ENCODE data around the gene CASP10. TPM values are rescaled to one million over a fixed set of nuclear protein-coding genes. Genes with fewer than 3 reads are reported as not detected.

The CASP10 gene
- total and polyA plus RNA-seq, 9 of the 15 experiments (the other 6 are each of a cell fraction or from before 2014, with no cell fraction given) = 7.1 to 20.4 (median 10.8) TPM

DNA sequence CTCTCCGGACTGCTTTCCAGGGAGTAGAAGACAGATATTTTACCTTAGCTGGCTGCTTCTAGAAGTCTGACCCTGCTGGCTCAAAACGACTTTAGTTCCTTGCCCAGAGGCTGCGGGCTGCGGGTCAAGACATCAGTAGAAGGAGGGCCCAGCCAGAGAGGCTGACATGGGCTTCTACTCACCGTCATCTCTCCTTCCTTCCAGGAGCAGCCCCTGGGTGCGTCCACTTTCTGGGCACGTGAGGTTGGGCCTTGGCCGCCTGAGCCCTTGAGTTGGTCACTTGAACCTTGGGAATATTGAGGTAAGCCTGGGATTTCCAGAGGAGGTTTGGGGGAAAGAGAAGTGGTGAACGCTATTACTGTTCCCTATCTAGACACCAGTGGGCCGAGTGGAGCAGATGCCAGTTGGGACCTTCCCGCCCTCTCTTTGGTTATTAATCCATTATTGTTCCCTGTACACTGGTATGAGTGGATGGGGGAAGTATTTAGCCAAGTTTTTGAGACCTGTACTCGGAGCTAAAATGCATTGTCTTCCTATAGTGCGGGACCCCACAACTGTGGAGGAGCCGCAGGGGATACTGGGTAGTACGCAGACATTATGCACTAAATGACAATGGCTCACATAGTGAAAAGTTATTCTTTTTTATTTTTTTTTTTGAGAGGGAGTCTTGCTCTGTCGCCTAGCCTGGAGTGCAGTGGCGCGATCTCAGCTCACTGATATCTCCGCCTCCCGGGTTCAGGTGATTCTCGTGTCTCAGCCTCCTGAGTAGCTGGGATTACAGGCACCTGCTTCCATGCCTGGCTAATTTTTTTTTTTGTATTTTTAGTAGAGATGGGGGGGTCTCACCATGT is 51.1 kb downstream of the CASP10 start:
- Histone ChIP-seq H2AFZ (ENCODE audit: low read depth, low read length) (peak overlapping the region; percentile 93), H3K4me1 (replicated peaks in 1 of 2; ENCODE audit: control insufficient read depth in 2 of 2, insufficient read depth in 2 of 2, low read length in 2 of 2) (peaks cover under 1 to 5% of the 10 kb centered on the region in 2 experiments; a peak in 2 of 5 replicates), H3K9ac (ENCODE audit: insufficient read depth in 1 of 2, low read depth in 2 of 2, low read length in 2 of 2) (peak overlapping the region; percentile 76 to 93), H3K9me3 (replicated peaks; ENCODE audit: control insufficient read depth, insufficient read depth, low read depth, low read length) (no peaks in the 10 kb centered on the region), H3K36me3 (ENCODE audit: control insufficient read depth, insufficient read depth, low read length) (peaks cover 11% of the 10 kb centered on the region; the same call in 2 of the 3 replicates), H3K4me3 (peak overlapping the region; percentile 62), H3K27me3 (ENCODE audit: control insufficient read depth in 2 of 2, insufficient read depth in 2 of 2, low read length in 2 of 2) (no peaks in the 10 kb centered on the region), H3K79me2 (ENCODE audit: control insufficient read depth, insufficient read depth, low read length) (peaks cover 43% of the 10 kb centered on the region), H3K9me1 (ENCODE audit: control insufficient read depth, insufficient read depth, low read length) (no peaks in the 10 kb centered on the region), H4K20me1 (replicated peaks; ENCODE audit: control insufficient read depth, insufficient read depth, low read length) (no peaks in the 10 kb centered on the region), H3K27ac (ENCODE audit: extremely low read depth, low read depth, low read length) (peak overlapping the region; percentile 80), H3K4me2 (ENCODE audit: insufficient read depth, low read length) (peak overlapping the region; percentile 87)
- TF ChIP-seq SIN3B (IDR thresholded peaks at IDR 0.05; ENCODE audit: low read depth) = no peak
- TF ChIP-seq BHLHE40 (IDR thresholded peaks at IDR 0.05; ENCODE audit: low read length) = peak; percentile 69
- no peak for TF ChIP-seq NBN (IDR thresholded peaks at IDR 0.05; ENCODE audit: low read depth)
- TF ChIP-seq, protein P1, sequence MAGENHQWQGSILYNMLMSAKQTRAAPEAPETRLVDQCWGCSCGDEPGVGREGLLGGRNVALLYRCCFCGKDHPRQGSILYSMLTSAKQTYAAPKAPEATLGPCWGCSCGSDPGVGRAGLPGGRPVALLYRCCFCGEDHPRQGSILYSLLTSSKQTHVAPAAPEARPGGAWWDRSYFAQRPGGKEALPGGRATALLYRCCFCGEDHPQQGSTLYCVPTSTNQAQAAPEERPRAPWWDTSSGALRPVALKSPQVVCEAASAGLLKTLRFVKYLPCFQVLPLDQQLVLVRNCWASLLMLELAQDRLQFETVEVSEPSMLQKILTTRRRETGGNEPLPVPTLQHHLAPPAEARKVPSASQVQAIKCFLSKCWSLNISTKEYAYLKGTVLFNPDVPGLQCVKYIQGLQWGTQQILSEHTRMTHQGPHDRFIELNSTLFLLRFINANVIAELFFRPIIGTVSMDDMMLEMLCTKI (IDR thresholded peaks at IDR 0.05; ENCODE audit: partially characterized antibody) = no peak
- no peak for TF ChIP-seq PURB (CRISPR knock-in tag; IDR thresholded peaks at IDR 0.05; ENCODE audit: low read depth)
- TF ChIP-seq E2F3 (CRISPR knock-in tag; IDR thresholded peaks at IDR 0.05) = no peak
- TF ChIP-seq KDM5B (IDR thresholded peaks at IDR 0.05; ENCODE audit: insufficient replicate concordance, low read depth, low read length) = peak; percentile 3
- TF ChIP-seq, protein P2, sequence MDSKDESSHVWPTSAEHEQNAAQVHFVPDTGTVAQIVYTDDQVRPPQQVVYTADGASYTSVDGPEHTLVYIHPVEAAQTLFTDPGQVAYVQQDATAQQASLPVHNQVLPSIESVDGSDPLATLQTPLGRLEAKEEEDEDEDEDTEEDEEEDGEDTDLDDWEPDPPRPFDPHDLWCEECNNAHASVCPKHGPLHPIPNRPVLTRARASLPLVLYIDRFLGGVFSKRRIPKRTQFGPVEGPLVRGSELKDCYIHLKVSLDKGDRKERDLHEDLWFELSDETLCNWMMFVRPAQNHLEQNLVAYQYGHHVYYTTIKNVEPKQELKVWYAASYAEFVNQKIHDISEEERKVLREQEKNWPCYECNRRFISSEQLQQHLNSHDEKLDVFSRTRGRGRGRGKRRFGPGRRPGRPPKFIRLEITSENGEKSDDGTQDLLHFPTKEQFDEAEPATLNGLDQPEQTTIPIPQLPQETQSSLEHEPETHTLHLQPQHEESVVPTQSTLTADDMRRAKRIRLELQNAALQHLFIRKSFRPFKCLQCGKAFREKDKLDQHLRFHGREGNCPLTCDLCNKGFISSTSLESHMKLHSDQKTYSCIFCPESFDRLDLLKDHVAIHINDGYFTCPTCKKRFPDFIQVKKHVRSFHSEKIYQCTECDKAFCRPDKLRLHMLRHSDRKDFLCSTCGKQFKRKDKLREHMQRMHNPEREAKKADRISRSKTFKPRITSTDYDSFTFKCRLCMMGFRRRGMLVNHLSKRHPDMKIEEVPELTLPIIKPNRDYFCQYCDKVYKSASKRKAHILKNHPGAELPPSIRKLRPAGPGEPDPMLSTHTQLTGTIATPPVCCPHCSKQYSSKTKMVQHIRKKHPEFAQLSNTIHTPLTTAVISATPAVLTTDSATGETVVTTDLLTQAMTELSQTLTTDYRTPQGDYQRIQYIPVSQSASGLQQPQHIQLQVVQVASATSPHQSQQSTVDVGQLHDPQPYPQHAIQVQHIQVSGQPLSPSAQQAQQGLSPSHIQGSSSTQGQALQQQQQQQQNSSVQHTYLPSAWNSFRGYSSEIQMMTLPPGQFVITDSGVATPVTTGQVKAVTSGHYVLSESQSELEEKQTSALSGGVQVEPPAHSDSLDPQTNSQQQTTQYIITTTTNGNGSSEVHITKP (IDR thresholded peaks at IDR 0.05; ENCODE audit: partially characterized antibody) = peak; percentile 37
- 0 out of 2 replicates have a peak, but pooled peaks have one; percentile 10 for TF ChIP-seq KAT7 (CRISPR knock-in tag; IDR thresholded peaks at IDR 0.05; ENCODE audit: borderline replicate concordance)
- peak; percentile 6; the same call in 1 of the 2 replicates for TF ChIP-seq CXXC5 (CRISPR knock-in tag; IDR thresholded peaks at IDR 0.05)
- no peak for TF ChIP-seq SREBF2 (CRISPR knock-in tag; IDR thresholded peaks at IDR 0.05)
- TF ChIP-seq SAP30 (IDR thresholded peaks at IDR 0.05; ENCODE audit: borderline replicate concordance, insufficient read depth, low read depth, low read length, poor library complexity, severe bottlenecking) = peak; percentile 51
- peak; percentile 52 for TF ChIP-seq RBFOX2 (IDR thresholded peaks at IDR 0.05; ENCODE audit: low read depth, low read length)
- TF ChIP-seq POLR2A (conservative IDR thresholded peaks at IDR 0.05) = no peak
- in situ Hi-C loops (cut with MboI) = loop anchor here (5.0 kb wide), 1 partner anchor 128 kb away; no protein-coding TSS in a partner anchor
- ChIA-PET CTCF (ENCODE audit: low intra/inter-chr PET ratio) (no interaction called here), POLR2A (interaction anchor here (0.8 to 3.1 kb wide), 8 partner anchors 8 to 370 kb away, joined by 3 to 24 read pairs (median 4); partner anchors contain the start of gene CASP10)
- ATAC-seq = peak; percentile 47
- intact Hi-C loops (cut with micrococcal nuclease) = loop anchor here (5.0 kb wide), 2 partner anchors 162 to 522 kb away; partner anchors contain the start of genes HYCC2 and NDUFB3
- FAIRE-seq = no peak
- TSS peak; percentile 72 for BruUV-seq (replicated peaks)
- peak in 2 of 4 experiments; percentile 15 to 17 for DNase-seq (ENCODE audit: extremely low read depth in 1 of 4, low spot score in 3 of 4)
- WGBS (ENCODE audit: insufficient coverage, low coverage, missing lambda C conversion rate) = 1% methylated on average over 19 of the region's 21 CpGs

Data from K562 (cell line).